Hypothalamus (tissue), 51 donors: ENCODE results near the gene SPPL3.
"Not testable (repeated sequence)": the region's sequence is repeated elsewhere in the genome, so short reads cannot be mapped to it uniquely, and the experiment has no call there.

ENCODE experiments used
- DNase-seq, 51 donors: peaks; one replicate each; lab custom pipeline; 2025; lab: John Stamatoyannopoulos, UW

The SPPL3 gene, protein sequence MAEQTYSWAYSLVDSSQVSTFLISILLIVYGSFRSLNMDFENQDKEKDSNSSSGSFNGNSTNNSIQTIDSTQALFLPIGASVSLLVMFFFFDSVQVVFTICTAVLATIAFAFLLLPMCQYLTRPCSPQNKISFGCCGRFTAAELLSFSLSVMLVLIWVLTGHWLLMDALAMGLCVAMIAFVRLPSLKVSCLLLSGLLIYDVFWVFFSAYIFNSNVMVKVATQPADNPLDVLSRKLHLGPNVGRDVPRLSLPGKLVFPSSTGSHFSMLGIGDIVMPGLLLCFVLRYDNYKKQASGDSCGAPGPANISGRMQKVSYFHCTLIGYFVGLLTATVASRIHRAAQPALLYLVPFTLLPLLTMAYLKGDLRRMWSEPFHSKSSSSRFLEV

GRCh38 chr12:120904197-120904773 is at the start of gene SPPL3:
TSS of gene SPPL3 (minus strand) at chr12:120904358. CDS start at chr12:120903867, 491 bp downstream.
- peak; percentile 29 to 96 (median 85) for DNase-seq

GRCh38 chr12:120950807-120951206 is 46.6 kb upstream of the SPPL3 start:
- DNase-seq = no peak

DNA sequence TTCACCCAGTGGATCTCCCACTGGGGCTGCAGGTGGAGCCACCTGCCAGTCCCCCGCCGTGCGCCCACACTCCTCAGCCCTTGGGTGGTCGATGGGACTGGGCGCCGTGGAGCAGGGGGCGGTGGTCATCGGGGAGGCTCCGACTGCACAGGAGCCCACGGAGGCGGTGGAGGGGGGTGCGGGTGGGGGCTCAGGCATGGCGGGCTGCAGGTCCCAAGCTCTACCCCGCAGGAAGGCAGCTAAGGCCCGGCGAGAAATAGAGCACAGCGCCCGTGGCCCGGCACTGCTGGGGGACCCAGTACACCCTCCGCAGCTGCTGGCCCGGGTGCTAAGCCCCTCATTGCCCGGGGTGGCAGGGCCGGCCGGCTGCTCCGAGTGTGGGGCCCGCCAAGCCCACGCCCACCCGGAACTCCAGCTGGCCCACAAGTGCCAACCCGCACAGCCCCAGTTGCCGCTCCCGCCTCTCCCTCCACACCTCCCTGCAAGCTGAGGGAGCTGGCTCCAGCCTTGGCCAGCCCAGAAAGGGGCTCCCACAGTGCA is 46.2 kb upstream of the SPPL3 start:
- not testable (repeated sequence) for DNase-seq

GRCh38 chr12:120945516-120945915 is 41.4 kb upstream of the SPPL3 start:
- DNase-seq = not testable (repeated sequence)

- DNase-seq = peak in 7 of 51 donors; percentile 1 to 15 (median 5)
These were observed 40.6 kb upstream of the SPPL3 start for GRCh38 chr12:120944645-120945217.

DNA sequence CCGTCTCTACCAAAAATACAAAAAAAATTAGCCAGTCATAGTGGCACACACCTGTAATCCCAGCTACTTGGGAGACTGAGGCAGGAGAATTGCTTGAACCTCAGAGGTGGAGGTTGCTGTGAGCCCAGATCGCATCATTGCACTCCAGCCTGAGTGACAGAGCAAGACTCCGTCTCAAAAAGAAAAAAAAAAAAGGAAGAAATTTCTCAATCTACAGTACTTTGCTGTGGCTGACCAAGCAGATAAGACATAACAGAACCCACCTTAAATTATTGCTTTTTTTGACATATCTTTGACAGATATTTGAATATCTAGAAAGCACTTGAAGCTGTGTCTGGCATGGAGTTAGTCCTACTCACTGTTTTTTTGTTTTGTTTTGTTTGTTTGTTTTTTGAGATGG is 39.3 kb upstream of the SPPL3 start:
- DNase-seq = no peak

GRCh38 chr12:120941846-120942405 is 37.8 kb upstream of the SPPL3 start:
- DNase-seq = no peak

DNA sequence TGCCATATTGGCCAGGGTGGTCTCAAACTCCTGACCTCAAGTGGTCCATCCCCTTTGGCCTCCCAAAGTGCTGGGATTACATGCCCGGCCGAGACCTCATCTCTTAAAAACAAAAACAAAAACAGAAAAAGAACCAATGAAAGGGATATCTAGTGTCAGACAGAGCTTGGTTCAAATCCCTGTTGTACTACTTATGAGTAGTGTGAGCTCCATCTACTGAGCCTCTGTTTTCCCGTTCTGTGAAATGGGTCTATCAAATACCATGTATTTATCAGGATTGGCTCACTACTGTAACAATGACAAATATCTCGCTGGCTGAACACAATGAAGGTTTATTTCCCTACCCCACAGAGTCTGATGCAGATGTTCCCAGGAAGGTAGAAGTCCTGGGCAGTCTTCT is 37.3 kb upstream of the SPPL3 start:
- DNase-seq = no peak

DNA sequence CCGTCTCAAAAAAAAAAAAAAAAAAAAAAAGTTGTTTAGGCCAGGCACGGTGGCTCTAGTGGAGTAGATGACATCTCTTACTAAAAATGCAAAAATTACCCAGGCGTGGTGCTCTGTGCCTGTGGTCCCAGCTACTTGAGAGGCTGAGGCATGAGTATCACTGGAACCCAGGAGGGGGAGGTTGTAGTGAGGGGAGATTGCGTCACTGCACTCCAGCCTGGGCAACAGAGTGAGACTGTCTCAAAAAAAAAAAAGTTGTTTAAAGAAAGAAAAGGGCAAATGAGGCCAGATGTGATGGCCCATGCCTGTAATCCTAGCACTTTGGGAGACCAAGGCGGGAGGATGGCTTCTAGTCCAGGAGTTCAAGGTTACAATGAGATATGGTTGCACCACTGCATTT is 36.6 kb upstream of the SPPL3 start:
- DNase-seq = no peak

GRCh38 chr12:120940006-120940405 is 35.8 kb upstream of the SPPL3 start:
- no peak for DNase-seq

GRCh38 chr12:120939523-120939922 is 35.4 kb upstream of the SPPL3 start:
- DNase-seq = peak in 22 of 51 donors; percentile 1 to 33 (median 12)

DNA sequence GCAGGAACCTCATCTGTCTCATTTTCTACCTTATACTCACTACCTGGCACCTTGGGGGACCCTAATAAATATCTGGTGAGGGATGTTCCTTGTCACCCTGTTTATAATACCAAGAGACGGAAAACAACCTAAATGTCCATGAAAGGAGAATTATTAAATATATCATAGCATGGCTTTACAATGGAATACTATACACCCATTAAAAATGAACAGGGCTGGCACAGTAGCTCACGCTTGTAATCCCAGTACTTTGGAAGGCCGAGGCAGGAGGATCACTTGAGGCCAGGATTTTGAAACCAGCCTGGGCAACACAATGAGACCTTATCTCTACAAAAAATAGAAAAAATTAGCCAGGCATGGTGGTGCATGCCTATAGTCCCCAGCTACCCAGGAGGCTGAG is 34.3 kb upstream of the SPPL3 start:
- DNase-seq = no peak

GRCh38 chr12:120936197-120936596 is 32.0 kb upstream of the SPPL3 start:
- DNase-seq = peak in 3 of 51 donors; percentile 4 to 31 (median 5)

- DNase-seq = no peak
These were observed 29.6 kb upstream of the SPPL3 start for GRCh38 chr12:120933786-120934185.

GRCh38 chr12:120932956-120933526 is 28.9 kb upstream of the SPPL3 start:
- DNase-seq = no peak

DNA sequence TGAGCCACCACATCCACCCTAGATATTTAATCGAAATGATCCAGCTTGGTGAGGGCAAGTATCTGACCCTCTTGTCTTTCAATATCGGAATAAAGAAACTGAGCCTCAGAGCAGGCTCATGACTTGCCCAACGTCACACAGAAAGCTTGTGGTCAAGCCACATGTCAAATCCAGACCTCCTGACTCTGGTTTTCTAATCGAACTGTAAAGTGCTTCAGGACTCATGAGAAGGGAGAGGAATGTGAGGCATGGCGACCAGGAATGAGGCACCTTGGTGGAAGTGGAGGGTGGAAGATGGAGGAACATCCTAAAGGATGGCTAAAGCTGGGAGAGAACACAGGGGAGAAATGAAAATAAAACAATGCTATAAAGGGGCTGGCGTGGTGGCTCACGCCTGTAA is 27.9 kb upstream of the SPPL3 start:
- DNase-seq = no peak

- no peak for DNase-seq
These were observed 25.9 kb upstream of the SPPL3 start for GRCh38 chr12:120930032-120930431.

GRCh38 chr12:120928864-120929652 is 24.9 kb upstream of the SPPL3 start:
- DNase-seq = no peak

GRCh38 chr12:120925740-120926563 is 21.8 kb upstream of the SPPL3 start:
- DNase-seq = no peak
